ENCODE data around the gene DDX31. TPM values are rescaled to one million over a fixed set of nuclear protein-coding genes. Genes with fewer than 3 reads are reported as not detected.

Gene DDX31
- total and polyA plus RNA-seq, 9 donors, result 9.7 to 19.6 (median 14.1) TPM

GRCh38 chr9:132630811-132631210, 39.0 kb downstream of the DDX31 start:
- 76 to 81% (median 77%) methylated on average over 3 of the region's 3 CpGs for WGBS, 3 donors
- H3K4me1 ChIP-seq (ENCODE audit: insufficient read depth), result no peaks in the 10 kb centered on the region

GRCh38 chr9:132630116-132630515, 39.7 kb downstream of the DDX31 start:
- no peak for DNase-seq
- H3K27me3 ChIP-seq, result no peaks in the 10 kb centered on the region
- no peak overlapping the region for H3K27ac ChIP-seq
- no peaks in the 10 kb centered on the region for H3K9me3 ChIP-seq
- peaks cover 4% of the 10 kb centered on the region for H3K36me3 ChIP-seq
- WGBS, 3 donors, result 86 to 88% (median 88%) methylated on average over 9 of the region's 9 CpGs
- H3K4me3 ChIP-seq, result no peak overlapping the region
- no peaks in the 10 kb centered on the region for H3K4me1 ChIP-seq (ENCODE audit: insufficient read depth)
- no peak for TF ChIP-seq EP300 (IDR thresholded peaks at IDR 0.05)
- TF ChIP-seq POLR2A (IDR thresholded peaks at IDR 0.05), result no peak
- no peak for TF ChIP-seq CTCF (IDR thresholded peaks at IDR 0.05)
- intact Hi-C loops (cut with DNase I), result no loop called here

More at GRCh38 chr9:132630811-132631210, 39.0 kb downstream of the DDX31 start:
- Histone ChIP-seq H3K36me3 (peaks cover 4% of the 10 kb centered on the region), H3K27ac (no peak overlapping the region), H3K4me3 (no peak overlapping the region), H3K27me3 (no peaks in the 10 kb centered on the region), H3K9me3 (no peaks in the 10 kb centered on the region)
- no peak for DNase-seq
- TF ChIP-seq CTCF (IDR thresholded peaks at IDR 0.05) (no peak), POLR2A (IDR thresholded peaks at IDR 0.05) (no peak)
- intact Hi-C loops (cut with DNase I), result no loop called here

GRCh38 chr9:132628746-132629145, 41.0 kb downstream of the DDX31 start:
- H3K4me3 ChIP-seq, result no peak overlapping the region
- no peak overlapping the region for H3K27ac ChIP-seq
- no peaks in the 10 kb centered on the region for H3K4me1 ChIP-seq (ENCODE audit: insufficient read depth)
- TF ChIP-seq CTCF (IDR thresholded peaks at IDR 0.05) (no peak), EP300 (IDR thresholded peaks at IDR 0.05) (no peak), POLR2A (IDR thresholded peaks at IDR 0.05) (no peak)
- peaks cover 4% of the 10 kb centered on the region for H3K36me3 ChIP-seq
- no peaks in the 10 kb centered on the region for H3K27me3 ChIP-seq
- DNase-seq, result no peak
- H3K9me3 ChIP-seq, result no peaks in the 10 kb centered on the region
- WGBS, 3 donors, result 90 to 92% (median 92%) methylated on average over 8 of the region's 8 CpGs
- intact Hi-C loops (cut with DNase I), result no loop called here

GRCh38 chr9:132627594-132627993, 42.2 kb downstream of the DDX31 start:
- Histone ChIP-seq H3K27ac (no peak overlapping the region), H3K4me1 (ENCODE audit: insufficient read depth) (no peaks in the 10 kb centered on the region), H3K27me3 (no peaks in the 10 kb centered on the region), H3K36me3 (peaks cover 4% of the 10 kb centered on the region), H3K4me3 (no peak overlapping the region), H3K9me3 (no peaks in the 10 kb centered on the region)
- 85 to 90% (median 89%) methylated on average over 11 of the region's 11 CpGs for WGBS, 3 donors
- TF ChIP-seq CTCF (IDR thresholded peaks at IDR 0.05), result no peak
- TF ChIP-seq POLR2A (IDR thresholded peaks at IDR 0.05), result no peak
- TF ChIP-seq EP300 (IDR thresholded peaks at IDR 0.05), result no peak
- intact Hi-C loops (cut with DNase I), result no loop called here
- no peak for DNase-seq
